Measurements from ENCODE around the gene LGR4. TPM values are rescaled to one million over a fixed set of nuclear protein-coding genes. Genes with fewer than 3 reads are reported as not detected.

LGR4 gene
- 23.3 and 49.2 TPM in 2 replicates for total RNA-seq (2011; cell fraction: chromatin; rRNA removed; ENCODE audit: low replicate concordance)
- total RNA-seq (2011; cell fraction: nucleolus; rRNA removed) = 11.5 and 15.8 TPM in 2 replicates
- 23.7 and 31.5 TPM in 2 replicates for total RNA-seq (2011; cell fraction: nucleoplasm; rRNA removed)
- total RNA-seq (2014; rRNA removed) (3.1 and 3.8 TPM in 2 replicates), total RNA-seq (2014; rRNA removed; fragmentation: Illumina TruSeq; extraction: Trizol) (6.4 and 7.3 TPM in 2 replicates), total RNA-seq (2015; rRNA removed; fragmentation: Illumina TruSeq; extraction: Trizol) (6.4 and 9.5 TPM in 2 replicates), total RNA-seq (2021) (4.7 and 5.8 TPM in 2 replicates), polyA plus RNA-seq (2011; rRNA removed) (10.1 and 10.8 TPM in 2 replicates), polyA plus RNA-seq (2014; fragmentation: Illumina TruSeq; extraction: Trizol) (3.7 and 5.9 TPM in 2 replicates), polyA plus RNA-seq (2014; fragmentation: Nextera tagmentation; extraction: Ambion mirVana) (1 to 10 TPM in 1 of 2 experiments, under 1 TPM in 1; 0.94 to 1.7 TPM), polyA plus RNA-seq (2014; rRNA removed) (2.5 and 3.7 TPM in 2 replicates), polyA minus RNA-seq (2011; rRNA and poly(A)+ RNA removed) (16.6 and 32.2 TPM in 2 replicates), Bru-seq, nascent RNA (percentile 63 among the genes with signal in this experiment), BruChase-seq, experiment 1, labeled RNA remaining after a 2-hour chase (percentile 68 among the genes with signal in this experiment), BruChase-seq, experiment 2, labeled RNA remaining after a 6-hour chase (percentile 81 among the genes with signal in this experiment)
- polyA plus RNA-seq (2011; cell fraction: cytosol; rRNA removed) = 2.8 and 5.6 TPM in 2 replicates
- polyA plus RNA-seq (2011; cell fraction: nucleus; rRNA removed) = 12.8 and 22.2 TPM in 2 replicates
- 3.6 and 4.1 TPM in 2 replicates for polyA plus RNA-seq (2012)
- polyA minus RNA-seq (2011; cell fraction: cytosol; rRNA and poly(A)+ RNA removed) = 7.6 and 8.6 TPM in 2 replicates
- 18.0 and 44.5 TPM in 2 replicates for polyA minus RNA-seq (2011; cell fraction: nucleus; rRNA and poly(A)+ RNA removed)
- long read RNA-seq, experiment 1, full-length matches to known transcripts = 2 of 10 reads
- long read RNA-seq, experiment 1, partial matches to known transcripts = 1 of 10 reads
- long read RNA-seq, experiment 1, other reads (novel, unspliced or antisense) = 7 of 10 reads
- long read RNA-seq, experiment 2, partial matches to known transcripts = 0 of 1 reads
- long read RNA-seq, experiment 2, other reads (novel, unspliced or antisense) = 1 of 1 reads
- long read RNA-seq, experiment 3 = 0 reads

- Histone ChIP-seq H4K20me1 (replicated peaks; ENCODE audit: control insufficient read depth, insufficient read depth, low read length) (0 out of 2 replicates have a peak, but pooled peaks cover 6% of the 10 kb centered on the region), H3K9me1 (ENCODE audit: control insufficient read depth, insufficient read depth, low read length) (peaks cover 3% of the 10 kb centered on the region), H3K4me1 (replicated peaks in 1 of 2; ENCODE audit: control insufficient read depth in 2 of 2, insufficient read depth in 2 of 2, low read length in 2 of 2) (peaks cover 13 to 22% of the 10 kb centered on the region in 2 experiments; a peak in 4 of 5 replicates), H3K9me3 (replicated peaks; ENCODE audit: control insufficient read depth, insufficient read depth, low read depth, low read length) (no peaks in the 10 kb centered on the region), H3K27ac (ENCODE audit: extremely low read depth, low read depth, low read length) (peak within 1 kb of the TSS; percentile 67), H3K9ac (ENCODE audit: insufficient read depth in 1 of 2, low read depth in 2 of 2, low read length in 2 of 2) (peak within 1 kb of the TSS; percentile 69 to 95), H3K27me3 (ENCODE audit: control insufficient read depth in 2 of 2, insufficient read depth in 2 of 2, low read length in 2 of 2) (no peaks in the 10 kb centered on the region), H3K79me2 (ENCODE audit: control insufficient read depth, insufficient read depth, low read length) (peaks cover 22% of the 10 kb centered on the region), H3K36me3 (ENCODE audit: control insufficient read depth, insufficient read depth, low read length) (no peaks in the 10 kb centered on the region), H3K4me2 (ENCODE audit: insufficient read depth, low read length) (peak within 1 kb of the TSS; percentile 85), H3K4me3 (peak within 1 kb of the TSS; percentile 76), H2AFZ (ENCODE audit: low read depth, low read length) (peak within 1 kb of the TSS; percentile 92)
- peak; percentile 93 to 96 (median 94) for DNase-seq (ENCODE audit: extremely low read depth in 1 of 4, low spot score in 3 of 4)
- peak; percentile 92 for FAIRE-seq
- POLR2A ChIA-PET = interaction anchor here (0.6 to 1.4 kb wide), 11 partner anchors 8 to 1113 kb away, joined by 3 to 5 read pairs (median 4); no protein-coding TSS in a partner anchor
- ATAC-seq = peak; percentile 97
- in situ Hi-C loops (cut with MboI) = no loop called here
- intact Hi-C loops (cut with micrococcal nuclease) = loop anchor here (2.0 to 5.0 kb wide), 4 partner anchors 52 to 175 kb away; no protein-coding TSS in a partner anchor
- BruUV-seq (replicated peaks) = no TSS peak
- CTCF ChIA-PET (ENCODE audit: low intra/inter-chr PET ratio) = no interaction called here
- WGBS (ENCODE audit: insufficient coverage, low coverage, missing lambda C conversion rate) = 0% methylated on average over 19 of the region's 57 CpGs
- TF ChIP-seq ZNF239 (CRISPR knock-in tag; IDR thresholded peaks at IDR 0.05) = no peak
- TF ChIP-seq SUPT5H (IDR thresholded peaks at IDR 0.05) = 0 out of 2 replicates have a peak, but pooled peaks have one; percentile 43
- TF ChIP-seq SPI1 (IDR thresholded peaks at IDR 0.05; ENCODE audit: borderline replicate concordance, low read depth, low read length) = no peak
- no peak for TF ChIP-seq RAD51 (IDR thresholded peaks at IDR 0.05; ENCODE audit: borderline replicate concordance, low read depth)
- TF ChIP-seq POLR2B (IDR thresholded peaks at IDR 0.05; ENCODE audit: low read depth, partially characterized antibody) = no peak
- 0 out of 4 replicates have a peak, but pooled peaks of 1 of the 2 experiments have one; percentile 17 for TF ChIP-seq FOXK2 (conservative IDR thresholded peaks at IDR 0.05 in 1 of 2, IDR thresholded peaks at IDR 0.05 in 1 of 2; ENCODE audit: low read depth in 2 of 2)
- no peak for TF ChIP-seq E4F1 (CRISPR knock-in tag; IDR thresholded peaks at IDR 0.05; ENCODE audit: borderline replicate concordance)
- TF ChIP-seq EHMT2 (IDR thresholded peaks at IDR 0.05) = no peak
- TF ChIP-seq CXXC5 (CRISPR knock-in tag; IDR thresholded peaks at IDR 0.05) = peak; percentile 63
- TF ChIP-seq NR1H2 (CRISPR knock-in tag; IDR thresholded peaks at IDR 0.05) = no peak
- no peak for TF ChIP-seq CTCF (IDR thresholded peaks at IDR 0.05 in 2 of 3, conservative IDR thresholded peaks at IDR 0.05 in 1 of 3; ENCODE audit: insufficient read depth in 2 of 3, low read depth in 1 of 3, low read length in 3 of 3)
These were observed at the start of gene LGR4 for GRCh38 chr11:27472398-27473016. LGR4 (minus strand) TSS chr11:27472790; CDS start chr11:27472302, 488 bp downstream.
